ENCODE data around the gene MYORG. TPM values are rescaled to one million over a fixed set of nuclear protein-coding genes. Genes with fewer than 3 reads are reported as not detected.

MYORG gene
- total RNA-seq, 1 donor from 2014 or later: 4.4 TPM

- Histone ChIP-seq H3K4me1 (no peaks in the 10 kb centered on the region), H3K27ac (no peak overlapping the region), H3K36me3 (no peaks in the 10 kb centered on the region), H3K4me3 (no peak overlapping the region), H3K27me3 (no peaks in the 10 kb centered on the region), H3K9me3 (no peaks in the 10 kb centered on the region)
- intact Hi-C loops (cut with DNase I): no loop called here
- no peak for DNase-seq (ENCODE audit: extremely low spot score in 2 of 2)
- TF ChIP-seq CTCF (IDR thresholded peaks at IDR 0.05) (no peak), POLR2AphosphoS5 (IDR thresholded peaks at IDR 0.05; ENCODE audit: insufficient read depth in 1 of 2, low read depth in 1 of 2) (no peak), POLR2A (IDR thresholded peaks at IDR 0.05) (no peak)
Observed at GRCh38 chr9:34412336-34412735, 35.6 kb upstream of the MYORG start.

GRCh38 chr9:34409154-34409553 lies 32.5 kb upstream of the MYORG start:
- no peak overlapping the region for H3K4me3 ChIP-seq
- intact Hi-C loops (cut with DNase I): loop anchor here (10.0 kb wide), 2 partner anchors 86 to 186 kb away; no protein-coding TSS in a partner anchor

GRCh38 chr9:34408173-34408572 lies 31.5 kb upstream of the MYORG start:
- no peak for DNase-seq (ENCODE audit: extremely low spot score in 2 of 2)
- no peak overlapping the region for H3K4me3 ChIP-seq

More at GRCh38 chr9:34409154-34409553, 32.5 kb upstream of the MYORG start:
- no peaks in the 10 kb centered on the region for H3K9me3 ChIP-seq
- H3K4me1 ChIP-seq: no peaks in the 10 kb centered on the region
- H3K36me3 ChIP-seq: peaks cover 0 to 11% of the 10 kb centered on the region in 2 donors
- no peaks in the 10 kb centered on the region for H3K27me3 ChIP-seq
- no peak for DNase-seq (ENCODE audit: extremely low spot score in 2 of 2)
- H3K27ac ChIP-seq: no peak overlapping the region
- TF ChIP-seq POLR2AphosphoS5 (IDR thresholded peaks at IDR 0.05; ENCODE audit: insufficient read depth in 1 of 2, low read depth in 1 of 2) (no peak), CTCF (IDR thresholded peaks at IDR 0.05) (no peak), POLR2A (IDR thresholded peaks at IDR 0.05) (no peak)

GRCh38 chr9:34406219-34406618 lies 29.5 kb upstream of the MYORG start:
- H3K4me3 ChIP-seq: no peak overlapping the region
- H3K4me1 ChIP-seq: no peaks in the 10 kb centered on the region
- H3K27ac ChIP-seq: no peak overlapping the region
- H3K9me3 ChIP-seq: no peaks in the 10 kb centered on the region
- DNase-seq (ENCODE audit: extremely low spot score in 2 of 2): no peak
- no peaks in the 10 kb centered on the region for H3K27me3 ChIP-seq
- intact Hi-C loops (cut with DNase I): loop anchor here (10.0 kb wide), 2 partner anchors 89 to 189 kb away; no protein-coding TSS in a partner anchor
- TF ChIP-seq CTCF (IDR thresholded peaks at IDR 0.05) (no peak), POLR2A (IDR thresholded peaks at IDR 0.05) (no peak), POLR2AphosphoS5 (IDR thresholded peaks at IDR 0.05; ENCODE audit: insufficient read depth in 1 of 2, low read depth in 1 of 2) (no peak)
- H3K36me3 ChIP-seq: peaks cover 3 to 35% of the 10 kb centered on the region in 2 donors

More at GRCh38 chr9:34408173-34408572, 31.5 kb upstream of the MYORG start:
- TF ChIP-seq POLR2A (IDR thresholded peaks at IDR 0.05): no peak
- TF ChIP-seq POLR2AphosphoS5 (IDR thresholded peaks at IDR 0.05; ENCODE audit: insufficient read depth in 1 of 2, low read depth in 1 of 2): no peak
- no peak for TF ChIP-seq CTCF (IDR thresholded peaks at IDR 0.05)
- intact Hi-C loops (cut with DNase I): loop anchor here (10.0 kb wide), 2 partner anchors 87 to 187 kb away; no protein-coding TSS in a partner anchor
- Histone ChIP-seq H3K4me1 (no peaks in the 10 kb centered on the region), H3K27ac (no peak overlapping the region), H3K36me3 (peaks cover 0 to 18% of the 10 kb centered on the region in 2 donors), H3K27me3 (no peaks in the 10 kb centered on the region), H3K9me3 (no peaks in the 10 kb centered on the region)

- H3K4me1 ChIP-seq: no peaks in the 10 kb centered on the region
- DNase-seq (ENCODE audit: extremely low spot score in 2 of 2): no peak
- H3K4me3 ChIP-seq: no peak overlapping the region
- intact Hi-C loops (cut with DNase I): loop anchor here (10.0 kb wide), 2 partner anchors 89 to 189 kb away; no protein-coding TSS in a partner anchor
- H3K27me3 ChIP-seq: no peaks in the 10 kb centered on the region
- H3K36me3 ChIP-seq: peaks cover 3 to 40% of the 10 kb centered on the region in 2 donors
- no peak overlapping the region for H3K27ac ChIP-seq
- no peaks in the 10 kb centered on the region for H3K9me3 ChIP-seq
- no peak for TF ChIP-seq POLR2AphosphoS5 (IDR thresholded peaks at IDR 0.05; ENCODE audit: insufficient read depth in 1 of 2, low read depth in 1 of 2)
- no peak for TF ChIP-seq POLR2A (IDR thresholded peaks at IDR 0.05)
- TF ChIP-seq CTCF (IDR thresholded peaks at IDR 0.05): no peak
Observed at GRCh38 chr9:34405719-34406118, 29.0 kb upstream of the MYORG start.

All from vagina (tissue), 2 donors.